GM18502 (cell line): ENCODE measurements around the gene ADD2.
"Not testable (repeated sequence)": the region's sequence is repeated elsewhere in the genome, so short reads cannot be mapped to it uniquely, and the experiment has no call there.

ENCODE experiments used
- ATAC-seq: cut with Tn5 transposase; IDR thresholded peaks from one replicate; pipeline ENCODE4 v1.9.1; 2021; ENCODE audit warnings: mild to moderate bottlenecking; ENCODE audit not compliant: unreplicated experiment, poor library complexity

ADD2 gene

DNA sequence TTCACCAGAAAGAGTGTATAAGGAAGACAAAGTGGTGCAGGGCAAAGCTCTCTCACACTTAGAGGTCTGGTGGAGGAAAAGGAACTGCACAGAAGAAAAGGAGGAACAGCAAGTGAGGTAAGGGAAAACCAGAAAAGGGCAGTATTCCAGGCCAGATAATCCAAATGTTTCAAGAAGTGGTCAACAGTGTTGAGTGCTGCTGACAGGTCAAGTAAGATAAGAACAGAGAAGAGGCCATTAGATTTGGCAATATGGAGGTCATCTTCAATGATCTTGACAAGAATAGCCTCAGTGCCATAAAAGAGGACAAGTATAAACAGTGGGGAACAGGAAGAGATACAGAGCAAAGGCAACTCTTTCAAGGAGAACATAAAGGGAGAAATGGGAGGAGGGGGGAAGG lies 15.0 kb downstream of the ADD2 start:
- ATAC-seq: no peak

DNA sequence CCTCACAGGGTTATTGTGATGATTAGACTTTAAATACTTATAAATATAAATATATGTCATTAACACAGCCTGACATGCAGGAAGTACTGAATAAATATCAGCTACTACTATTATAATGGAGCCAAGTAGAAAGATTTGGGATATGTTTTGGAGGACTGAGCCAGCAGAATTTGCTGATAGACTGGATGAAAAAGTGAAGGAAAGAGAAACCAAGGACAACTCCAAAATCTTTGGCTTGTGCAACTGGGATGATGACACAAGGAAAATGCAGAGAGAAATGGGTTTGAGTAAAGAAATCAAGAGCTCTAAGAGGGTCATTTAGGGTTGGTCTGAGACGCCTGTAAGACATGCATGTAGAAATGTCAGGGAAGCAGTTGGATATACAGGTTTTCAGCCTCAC lies 15.6 kb downstream of the ADD2 start:
- no peak for ATAC-seq

DNA sequence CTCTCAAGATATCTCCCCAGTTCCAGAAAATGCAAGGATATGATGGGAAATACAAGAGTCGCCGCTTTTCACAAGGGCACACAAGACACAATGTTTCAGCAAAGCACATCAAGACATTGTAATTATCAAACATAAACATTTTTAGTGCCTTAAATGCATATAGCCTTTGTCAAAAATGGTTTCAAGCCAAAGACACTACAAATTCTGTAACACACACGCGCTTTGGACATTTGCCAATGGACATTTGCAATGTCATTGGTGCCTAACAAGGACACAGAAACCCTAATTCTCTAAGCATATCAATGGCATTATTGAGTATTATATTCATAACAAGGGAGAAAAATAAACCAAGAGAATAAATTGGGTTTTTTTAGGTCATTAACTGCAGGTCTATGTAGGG lies 16.1 kb downstream of the ADD2 start:
- no peak for ATAC-seq

DNA sequence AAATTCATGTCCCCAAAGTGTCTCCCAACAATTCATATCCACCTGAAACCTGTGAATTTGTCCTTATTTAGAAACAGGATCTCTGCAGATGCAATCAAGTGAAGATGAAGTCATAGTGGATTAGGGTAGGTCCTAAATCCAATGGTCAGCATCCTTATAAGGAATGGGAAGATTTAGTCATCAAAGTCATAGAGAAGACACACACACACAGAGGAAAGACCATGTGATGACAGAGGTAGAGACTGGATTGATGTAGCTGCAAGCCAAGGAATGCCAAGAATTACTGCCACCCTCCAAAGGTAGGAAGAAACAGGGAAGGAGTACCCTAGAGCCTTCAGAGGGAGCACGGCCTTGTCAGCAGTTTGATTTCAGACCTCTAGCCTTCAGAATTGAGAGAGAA lies 17.7 kb downstream of the ADD2 start:
- no peak for ATAC-seq

DNA sequence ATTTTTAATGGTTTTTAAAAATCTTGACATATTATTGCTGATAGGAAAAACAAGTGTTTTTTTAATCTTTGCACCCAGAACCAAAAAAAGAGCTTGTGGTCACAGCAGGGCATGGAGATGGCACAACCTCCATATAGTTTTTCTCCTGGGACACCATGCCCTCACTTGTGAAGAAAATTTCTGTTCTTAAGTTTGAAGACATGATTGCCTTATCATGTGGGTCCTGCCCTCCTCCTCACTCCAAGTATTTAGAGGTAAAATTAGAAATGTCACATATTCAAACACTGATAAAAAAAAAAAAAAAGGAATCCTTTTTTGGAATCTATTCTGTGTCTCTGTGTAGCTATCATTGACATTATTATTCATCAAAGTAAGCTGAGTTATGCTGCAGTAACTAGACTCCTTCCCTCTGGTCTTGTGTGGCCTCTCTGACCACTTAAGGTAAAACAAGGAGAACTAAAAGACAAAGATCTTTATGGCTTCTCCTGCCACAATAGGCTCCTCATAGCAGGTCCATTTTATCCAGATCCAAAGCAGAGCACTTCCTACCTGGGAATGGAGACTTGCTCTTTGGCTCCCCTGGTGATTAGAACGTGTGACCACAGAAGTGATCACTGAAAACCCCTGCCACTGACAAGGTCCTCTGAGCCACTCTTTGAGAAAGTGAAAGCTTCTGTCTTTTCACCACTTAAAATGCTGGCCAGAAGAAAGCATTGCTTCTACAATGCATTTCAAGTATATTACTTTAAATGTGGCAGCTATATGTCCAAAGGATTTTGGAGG lies 19.8 kb downstream of the ADD2 start:
- no peak for ATAC-seq

DNA sequence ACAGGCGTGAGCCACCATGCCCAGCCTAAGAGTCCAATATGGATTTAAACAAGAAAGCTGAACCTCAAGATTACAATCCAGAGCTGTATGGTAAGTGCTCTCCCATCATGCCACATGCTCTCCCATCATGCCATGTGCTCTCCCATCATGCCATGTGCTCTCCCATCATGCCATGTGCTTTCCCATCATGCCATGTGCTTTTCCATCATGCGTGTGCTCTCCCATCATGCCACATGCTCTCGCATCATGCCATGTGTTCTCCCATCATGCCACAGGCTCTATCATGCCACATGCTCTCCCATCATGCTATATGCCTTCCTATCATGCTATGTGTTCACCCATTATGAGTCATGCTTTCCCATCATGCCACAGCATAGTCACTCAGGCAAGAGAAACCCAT lies 20.7 kb downstream of the ADD2 start:
- no peak for ATAC-seq

DNA sequence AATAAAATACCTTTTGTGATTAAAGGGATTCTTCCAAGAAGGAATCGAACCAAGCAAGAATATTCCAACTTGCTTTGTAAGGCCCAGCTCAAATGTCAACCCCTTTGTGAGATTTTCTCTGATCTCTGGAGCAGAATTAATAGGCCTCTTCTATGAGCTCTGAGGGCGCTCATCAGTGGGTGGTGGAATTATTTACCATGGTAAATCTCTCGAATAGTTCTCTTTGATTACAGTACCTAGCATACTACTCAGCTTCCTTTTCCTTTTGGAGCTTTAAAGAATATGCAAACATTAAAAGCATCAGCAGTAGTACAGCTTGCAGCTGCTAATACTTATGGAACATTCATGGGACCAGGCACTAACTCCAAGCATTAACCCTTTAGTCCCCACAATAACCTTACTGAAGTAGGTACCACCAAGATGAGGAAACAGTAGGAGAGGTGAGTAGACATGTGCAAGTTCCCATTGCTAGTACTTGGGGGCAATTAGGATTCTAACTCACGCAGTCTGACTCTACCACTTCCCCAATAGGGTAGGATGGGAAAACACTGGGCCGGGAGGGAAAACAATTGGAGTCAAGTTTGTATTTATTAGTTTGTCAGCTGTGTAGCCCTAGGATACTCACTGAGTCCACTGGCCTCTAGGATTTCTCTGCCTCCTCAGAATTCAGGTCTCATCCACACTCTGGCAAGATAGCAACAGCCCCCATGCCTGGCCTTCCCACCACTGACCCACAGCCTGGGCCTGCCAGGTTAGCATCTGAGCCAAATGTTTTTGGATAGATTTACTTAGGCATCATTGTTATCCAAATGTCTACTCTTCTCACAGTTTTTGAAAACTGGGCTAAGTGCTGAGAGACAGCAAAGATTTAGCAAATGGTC lies 21.7 kb downstream of the ADD2 start:
- no peak for ATAC-seq

DNA sequence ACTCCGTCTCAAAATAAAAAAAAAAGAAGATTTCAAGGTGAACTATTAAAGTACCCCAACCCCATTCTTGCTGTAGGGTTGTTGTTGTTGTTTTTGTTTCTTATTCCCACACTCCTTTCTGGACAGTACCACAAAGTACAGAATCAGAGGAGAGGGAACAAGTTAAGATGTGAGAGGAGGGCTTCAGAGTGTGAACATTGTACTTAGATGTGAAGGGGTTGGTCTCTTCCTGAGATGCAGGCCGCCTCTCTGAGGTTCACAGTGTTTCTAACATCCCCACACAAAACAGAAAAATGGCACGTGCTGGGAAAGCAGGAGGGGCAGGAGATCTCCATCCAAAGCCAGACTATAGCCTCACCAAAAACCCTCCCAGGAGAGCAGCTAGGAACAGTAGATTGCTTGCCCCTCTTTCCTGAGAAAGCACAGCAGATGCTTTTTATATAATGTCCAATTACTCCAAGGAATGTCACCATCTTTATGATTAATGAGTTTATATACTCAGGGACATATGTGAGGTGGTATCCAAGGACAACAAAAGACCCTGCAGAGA lies 22.6 kb downstream of the ADD2 start:
- ATAC-seq: no peak

DNA sequence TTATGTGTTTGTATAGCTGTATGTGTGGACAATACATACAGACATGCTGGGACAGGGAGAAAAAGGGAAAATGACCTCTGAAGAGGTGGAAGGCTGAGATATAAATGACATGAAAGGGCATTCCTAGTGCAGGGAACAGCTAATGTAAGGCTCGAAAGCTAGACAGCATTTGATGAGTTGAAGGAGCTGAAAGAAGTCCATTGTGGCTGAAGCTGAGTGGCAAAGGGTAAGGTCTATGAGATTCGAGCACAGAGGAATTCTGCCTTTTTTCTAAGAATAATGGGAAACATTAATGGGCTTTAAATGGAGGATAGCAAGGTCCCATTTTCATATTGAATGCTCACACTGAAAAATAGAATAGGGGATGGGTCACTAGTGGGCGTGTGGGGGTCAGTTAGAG lies 23.6 kb downstream of the ADD2 start:
- no peak for ATAC-seq

DNA sequence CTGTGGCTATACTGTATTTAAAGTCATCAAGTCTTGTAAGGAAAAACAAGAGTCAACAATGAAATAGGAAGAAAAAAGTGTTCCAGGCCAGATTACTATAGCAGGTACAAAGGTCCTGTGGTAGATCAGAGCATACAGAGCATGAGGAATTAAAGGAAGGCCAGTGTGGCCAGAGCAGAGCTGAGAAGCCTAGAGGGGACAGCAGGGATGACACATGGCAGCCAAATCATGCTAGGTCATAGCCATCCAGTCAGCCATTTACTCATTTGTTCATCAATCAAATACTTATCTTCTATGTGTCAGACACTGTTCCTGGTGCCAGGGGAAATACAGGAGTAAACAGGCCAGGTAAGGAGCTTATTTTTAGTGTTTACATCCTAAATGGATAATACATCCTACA lies 24.3 kb downstream of the ADD2 start:
- ATAC-seq: no peak

DNA sequence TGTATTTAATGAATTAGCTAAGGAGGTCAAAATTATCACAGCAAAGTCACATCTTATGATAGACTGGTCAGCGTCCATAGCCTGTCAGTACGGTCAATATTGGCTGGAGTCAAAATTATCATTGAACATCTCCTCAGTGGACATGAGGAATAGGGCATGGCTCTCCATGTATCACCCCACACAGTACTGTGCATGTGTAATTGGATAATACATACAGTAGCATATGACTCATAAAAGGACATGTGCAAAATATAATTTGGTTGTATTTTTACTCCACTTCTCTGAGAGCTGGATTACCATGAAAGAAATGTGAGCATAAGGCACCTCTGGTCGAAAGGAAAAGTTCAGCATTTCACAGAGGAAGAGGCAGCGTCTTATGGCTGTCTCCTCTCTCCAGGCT lies 24.9 kb downstream of the ADD2 start:
- ATAC-seq: no peak

DNA sequence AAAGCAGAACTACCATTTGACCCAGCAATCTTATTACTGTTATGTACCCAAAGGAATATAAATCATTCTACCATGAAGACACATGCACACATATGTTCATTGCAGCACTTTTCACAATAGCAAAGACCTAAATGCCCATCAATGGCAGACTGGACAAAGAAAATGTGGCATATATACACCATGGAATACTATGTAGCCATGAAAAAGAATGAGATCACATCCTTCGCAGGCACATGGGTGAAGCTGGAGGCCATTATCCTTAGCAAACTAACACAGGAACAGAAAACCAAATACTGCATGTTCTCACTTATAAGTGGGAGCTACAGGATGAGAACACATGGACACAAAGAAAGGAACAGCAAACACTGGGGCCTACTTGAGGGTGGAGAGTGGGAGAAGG lies 28.5 kb downstream of the ADD2 start:
- not testable (repeated sequence) for ATAC-seq

DNA sequence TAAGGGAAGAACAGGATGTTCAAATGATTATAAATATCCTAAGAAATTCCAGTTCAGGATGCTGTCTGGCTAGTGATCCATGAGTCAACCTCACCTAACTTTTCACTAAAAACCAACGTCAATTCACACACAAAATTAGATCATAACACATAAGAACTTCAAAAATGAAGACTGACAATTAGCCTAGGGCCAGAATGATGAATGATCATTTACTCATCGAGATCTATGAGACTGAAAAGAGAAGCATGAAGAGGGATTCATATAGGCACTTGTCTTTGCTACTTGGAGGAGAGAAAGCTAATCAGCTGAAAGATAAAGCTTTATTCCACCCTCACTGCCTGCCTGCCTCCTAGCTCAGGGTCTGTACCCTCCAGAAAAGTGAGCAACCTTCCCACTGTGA lies 29.8 kb downstream of the ADD2 start:
- no peak for ATAC-seq

DNA sequence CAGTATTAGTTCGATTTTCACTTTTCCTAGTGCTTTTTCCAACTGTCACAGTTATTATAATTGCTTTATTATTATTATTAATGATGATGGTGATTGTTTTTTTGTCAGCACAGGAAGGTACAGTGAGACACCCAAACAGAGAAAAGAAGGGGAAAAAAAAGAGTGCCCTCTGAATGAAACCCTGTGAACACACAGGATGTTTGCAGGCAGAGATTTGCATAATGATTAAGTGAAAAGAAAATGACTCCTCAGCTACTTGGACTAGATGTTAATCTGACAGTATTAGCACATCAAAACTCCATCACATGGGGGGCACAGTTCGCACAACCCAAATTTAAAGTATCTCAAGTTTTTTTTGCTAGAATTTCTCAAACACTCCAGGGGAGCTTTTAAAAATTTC lies 32.9 kb downstream of the ADD2 start:
- ATAC-seq: no peak

DNA sequence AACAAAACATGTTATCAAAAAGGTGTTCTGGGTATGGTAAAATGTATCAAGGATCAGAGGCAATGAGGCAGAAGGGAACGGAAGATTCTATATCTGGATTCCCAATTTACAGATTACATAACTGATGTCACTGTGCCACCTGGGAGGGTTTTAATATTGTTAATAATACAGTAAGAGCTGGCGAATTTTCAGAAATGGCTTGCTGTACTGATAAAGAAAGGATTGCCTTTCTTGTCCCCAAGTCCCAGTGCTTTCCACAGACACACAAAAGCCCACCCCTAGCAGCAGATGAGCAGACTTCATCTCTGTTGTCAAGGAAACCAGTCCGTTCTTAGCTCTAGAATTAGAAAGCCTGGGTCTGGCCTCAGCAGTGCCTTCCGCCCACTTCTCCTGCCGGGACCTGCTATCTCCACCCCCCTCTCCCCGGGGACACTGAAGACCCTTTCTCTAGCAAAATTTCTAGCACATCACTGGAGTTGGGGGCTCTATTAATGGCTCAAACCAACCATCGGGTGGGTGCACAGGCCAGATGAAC lies 34.3 kb downstream of the ADD2 start:
- ATAC-seq: no peak

DNA sequence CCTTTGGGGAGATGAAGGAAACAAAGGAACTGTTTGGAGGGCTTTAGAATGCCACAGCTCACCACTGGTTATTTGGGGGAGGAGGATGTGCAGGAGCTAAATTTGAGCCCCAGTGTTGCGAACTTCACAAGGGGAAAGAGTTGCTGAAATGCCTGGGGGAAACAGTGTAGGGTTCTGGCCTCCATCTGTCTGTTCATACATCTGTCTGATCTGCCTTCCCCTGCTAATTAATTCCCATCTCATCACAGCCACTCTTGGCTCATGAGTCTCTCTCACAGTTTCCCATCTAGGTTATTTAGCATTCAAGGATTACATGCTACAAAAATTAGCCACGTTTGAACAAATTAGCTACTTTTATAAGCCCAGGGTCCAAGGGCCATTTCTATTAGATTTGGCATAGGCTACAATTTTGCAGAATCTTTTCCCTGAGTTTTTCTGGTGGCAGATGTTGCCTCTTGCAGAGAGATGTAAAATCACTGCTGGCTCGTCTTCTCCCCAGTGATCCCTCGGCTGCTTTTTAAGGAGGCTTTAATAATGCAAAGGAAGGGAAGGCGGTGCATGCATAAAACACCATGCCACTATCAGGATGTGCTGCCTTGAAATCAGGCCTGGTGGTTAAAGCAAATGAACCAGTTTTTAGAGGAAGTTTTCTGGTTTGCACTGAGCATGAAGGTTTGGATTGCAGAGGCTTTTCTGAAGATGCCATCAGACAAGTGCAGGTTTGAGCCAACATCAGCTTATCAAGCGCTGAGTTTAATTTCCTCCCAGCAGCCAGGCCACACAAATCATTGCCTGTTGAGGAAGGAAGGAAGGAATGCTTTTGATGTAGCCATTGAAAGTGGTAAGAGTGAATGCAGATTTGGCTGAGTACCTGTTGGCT lies 35.0 kb downstream of the ADD2 start:
- ATAC-seq: no peak

DNA sequence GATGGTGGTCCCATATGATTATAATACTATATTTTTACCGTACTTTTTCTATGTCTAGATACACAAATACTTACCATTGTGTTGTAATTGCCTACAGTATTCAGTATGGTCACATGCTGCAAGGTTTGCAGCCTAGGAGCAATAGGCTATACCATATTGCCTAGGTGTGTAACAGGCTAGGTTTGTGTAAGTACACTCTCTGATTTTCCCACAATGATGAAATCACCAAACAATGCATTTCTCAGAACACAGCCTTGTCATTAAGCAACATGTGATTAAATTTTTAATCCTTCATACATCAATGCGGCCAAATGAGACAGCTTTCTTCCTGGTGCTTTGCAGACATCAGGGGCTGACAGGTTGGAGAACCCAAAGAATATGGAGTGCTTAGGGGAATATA lies 37.3 kb downstream of the ADD2 start:
- no peak for ATAC-seq

DNA sequence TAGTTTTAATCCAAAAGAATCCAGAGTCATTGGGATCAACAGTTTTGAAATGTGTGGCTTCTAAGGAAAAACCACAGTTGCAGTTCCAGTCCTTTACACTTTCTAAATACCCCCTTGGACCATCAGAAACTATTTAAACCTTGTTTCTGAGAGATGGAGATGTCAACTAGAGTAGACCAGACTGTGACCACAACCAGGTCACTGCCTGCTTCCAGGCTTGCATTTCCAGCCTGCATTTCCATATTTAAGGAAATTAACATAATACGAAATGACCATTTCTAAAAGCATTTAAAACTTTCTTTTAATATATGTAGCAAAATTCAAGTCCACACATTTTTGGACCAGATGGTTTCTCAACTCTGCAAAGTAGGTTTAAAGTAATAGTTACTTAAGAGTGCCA lies 38.4 kb downstream of the ADD2 start:
- no peak for ATAC-seq

DNA sequence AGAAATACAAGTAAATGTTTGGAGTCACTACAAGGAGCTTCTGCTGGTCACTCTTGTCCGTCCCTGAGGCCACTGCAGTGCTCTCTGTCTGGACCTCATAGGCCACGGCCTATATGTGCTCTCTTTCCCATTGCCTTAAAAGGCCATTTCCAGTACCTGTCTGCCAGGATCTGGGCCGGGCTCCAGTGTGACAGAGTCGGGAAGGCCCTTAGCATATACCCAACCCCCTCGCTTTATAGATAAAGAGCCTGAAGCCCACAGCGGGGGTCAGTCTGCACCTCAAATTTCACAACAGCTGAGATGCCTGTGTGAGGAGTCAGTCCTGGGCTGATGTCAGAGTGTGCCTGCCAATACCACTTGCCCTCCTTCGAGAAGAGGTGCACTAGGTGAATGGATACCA lies 39.9 kb downstream of the ADD2 start:
- no peak for ATAC-seq
